Activated CD4-positive, CD25-positive, alpha-beta regulatory T cell treated with anti-CD3 and anti-CD28 coated beads, Interleukin-2, amount 50 U/mL, for 24 hours (primary cell): ENCODE measurements around the gene GUCD1.
"Not testable (repeated sequence)": the region's sequence is repeated elsewhere in the genome, so short reads cannot be mapped to it uniquely, and the experiment has no call there.

ENCODE experiments used
- ATAC-seq, 2 donors: fragments of 150-1000 bp; cut with Tn5 transposase; one replicate each; pipeline ENCODE4 v1.10.0; 2021; ENCODE audit warnings: mild to moderate bottlenecking in 1 of 2, moderate library complexity in 1 of 2

The GUCD1 gene

GRCh38 chr22:24554313-24555164 is at the start of gene GUCD1:
GUCD1 (minus strand) TSS chr22:24555138; CDS start chr22:24554991, 147 bp downstream.
- ATAC-seq, result no peak

GRCh38 chr22:24603770-24604629 is 49.1 kb upstream of the GUCD1 start:
- ATAC-seq, result not testable (repeated sequence)

- not testable (repeated sequence) for ATAC-seq
These were observed 48.2 kb upstream of the GUCD1 start, which contains the start of gene GGT1 for GRCh38 chr22:24602847-24603769. GGT1 (plus strand) TSS chr22:24603193; CDS start chr22:24611082, 7,889 bp downstream.

GRCh38 chr22:24602105-24602749 is 47.3 kb upstream of the GUCD1 start:
- ATAC-seq, result not testable (repeated sequence)

- ATAC-seq, result no peak
These were observed 46.5 kb upstream of the GUCD1 start for GRCh38 chr22:24601217-24602104.

- not testable (repeated sequence) for ATAC-seq
These were observed 45.2 kb upstream of the GUCD1 start for GRCh38 chr22:24599958-24600715.

GRCh38 chr22:24599514-24599913 is 44.6 kb upstream of the GUCD1 start:
- ATAC-seq, result no peak

GRCh38 chr22:24597076-24597475 is 42.1 kb upstream of the GUCD1 start:
- ATAC-seq, result not testable (repeated sequence)

- no peak for ATAC-seq
These were observed 40.9 kb upstream of the GUCD1 start for GRCh38 chr22:24595863-24596262.

GRCh38 chr22:24595228-24595627 is 40.3 kb upstream of the GUCD1 start:
- no peak for ATAC-seq

GRCh38 chr22:24594569-24595120 is 39.7 kb upstream of the GUCD1 start:
- ATAC-seq, result no peak

- ATAC-seq, result no peak
These were observed 39.1 kb upstream of the GUCD1 start for GRCh38 chr22:24593836-24594568.

GRCh38 chr22:24593559-24593835 is 38.6 kb upstream of the GUCD1 start:
- not testable (repeated sequence) for ATAC-seq

- peak; percentile 51 to 53 for ATAC-seq
These were observed 38.1 kb upstream of the GUCD1 start, which contains the start of gene LRRC75B for GRCh38 chr22:24592851-24593558. LRRC75B (minus strand) TSS chr22:24593073; CDS start chr22:24593039, 34 bp downstream.

GRCh38 chr22:24592058-24592850 is 37.3 kb upstream of the GUCD1 start:
- ATAC-seq, result no peak

GRCh38 chr22:24591286-24591830 is 36.4 kb upstream of the GUCD1 start:
- ATAC-seq, result no peak

GRCh38 chr22:24590596-24591173 is 35.7 kb upstream of the GUCD1 start:
- ATAC-seq, result no peak
